Panc1 (cell line): ENCODE results near the gene LMO4.

Experiments used
- TF ChIP-seq, protein P1 (sequence below), 2 experiments: IDR thresholded peaks; 2 replicates each; pipeline ENCODE4 v1.6.1; 2011 to 2012; ENCODE audit warnings: low read depth in 2 of 2, control low read depth in 1 of 2, low read length in 1 of 2, mild to moderate bottlenecking in 1 of 2, moderate library complexity in 1 of 2; ENCODE audit not compliant: insufficient read depth in 1 of 2
- TF ChIP-seq, protein P2 (sequence below): fragments of 450-650 bp; IDR thresholded peaks from 2 replicates; pipeline ENCODE4 v1.5.1; 2017; ENCODE audit warnings: mild to moderate bottlenecking

DNA sequence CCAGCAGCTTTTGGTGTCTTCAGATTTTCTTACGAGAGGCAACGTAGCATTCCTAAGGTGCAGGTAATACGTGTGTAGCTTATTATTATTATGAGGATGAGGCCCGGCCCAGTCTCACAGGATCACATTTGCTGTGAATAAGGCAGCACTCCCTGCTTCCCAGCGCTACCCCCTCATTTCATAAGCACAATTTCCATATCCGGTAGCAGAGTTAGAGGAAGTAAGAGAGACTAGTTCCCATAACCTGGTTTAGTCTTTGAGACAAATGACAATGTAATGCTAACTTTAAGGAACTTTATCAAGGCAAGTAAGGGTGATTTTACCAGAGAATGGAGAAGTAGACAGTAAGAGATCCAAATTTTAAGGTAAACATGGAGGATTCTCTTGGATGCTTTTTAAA, 14.6 kb upstream of the LMO4 start:
- TF ChIP-seq, protein P1, sequence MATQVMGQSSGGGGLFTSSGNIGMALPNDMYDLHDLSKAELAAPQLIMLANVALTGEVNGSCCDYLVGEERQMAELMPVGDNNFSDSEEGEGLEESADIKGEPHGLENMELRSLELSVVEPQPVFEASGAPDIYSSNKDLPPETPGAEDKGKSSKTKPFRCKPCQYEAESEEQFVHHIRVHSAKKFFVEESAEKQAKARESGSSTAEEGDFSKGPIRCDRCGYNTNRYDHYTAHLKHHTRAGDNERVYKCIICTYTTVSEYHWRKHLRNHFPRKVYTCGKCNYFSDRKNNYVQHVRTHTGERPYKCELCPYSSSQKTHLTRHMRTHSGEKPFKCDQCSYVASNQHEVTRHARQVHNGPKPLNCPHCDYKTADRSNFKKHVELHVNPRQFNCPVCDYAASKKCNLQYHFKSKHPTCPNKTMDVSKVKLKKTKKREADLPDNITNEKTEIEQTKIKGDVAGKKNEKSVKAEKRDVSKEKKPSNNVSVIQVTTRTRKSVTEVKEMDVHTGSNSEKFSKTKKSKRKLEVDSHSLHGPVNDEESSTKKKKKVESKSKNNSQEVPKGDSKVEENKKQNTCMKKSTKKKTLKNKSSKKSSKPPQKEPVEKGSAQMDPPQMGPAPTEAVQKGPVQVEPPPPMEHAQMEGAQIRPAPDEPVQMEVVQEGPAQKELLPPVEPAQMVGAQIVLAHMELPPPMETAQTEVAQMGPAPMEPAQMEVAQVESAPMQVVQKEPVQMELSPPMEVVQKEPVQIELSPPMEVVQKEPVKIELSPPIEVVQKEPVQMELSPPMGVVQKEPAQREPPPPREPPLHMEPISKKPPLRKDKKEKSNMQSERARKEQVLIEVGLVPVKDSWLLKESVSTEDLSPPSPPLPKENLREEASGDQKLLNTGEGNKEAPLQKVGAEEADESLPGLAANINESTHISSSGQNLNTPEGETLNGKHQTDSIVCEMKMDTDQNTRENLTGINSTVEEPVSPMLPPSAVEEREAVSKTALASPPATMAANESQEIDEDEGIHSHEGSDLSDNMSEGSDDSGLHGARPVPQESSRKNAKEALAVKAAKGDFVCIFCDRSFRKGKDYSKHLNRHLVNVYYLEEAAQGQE (IDR thresholded peaks at IDR 0.05; ENCODE audit: insufficient read depth in 1 of 2, low read depth in 2 of 2, low read length in 1 of 2): no peak
- TF ChIP-seq, protein P2, sequence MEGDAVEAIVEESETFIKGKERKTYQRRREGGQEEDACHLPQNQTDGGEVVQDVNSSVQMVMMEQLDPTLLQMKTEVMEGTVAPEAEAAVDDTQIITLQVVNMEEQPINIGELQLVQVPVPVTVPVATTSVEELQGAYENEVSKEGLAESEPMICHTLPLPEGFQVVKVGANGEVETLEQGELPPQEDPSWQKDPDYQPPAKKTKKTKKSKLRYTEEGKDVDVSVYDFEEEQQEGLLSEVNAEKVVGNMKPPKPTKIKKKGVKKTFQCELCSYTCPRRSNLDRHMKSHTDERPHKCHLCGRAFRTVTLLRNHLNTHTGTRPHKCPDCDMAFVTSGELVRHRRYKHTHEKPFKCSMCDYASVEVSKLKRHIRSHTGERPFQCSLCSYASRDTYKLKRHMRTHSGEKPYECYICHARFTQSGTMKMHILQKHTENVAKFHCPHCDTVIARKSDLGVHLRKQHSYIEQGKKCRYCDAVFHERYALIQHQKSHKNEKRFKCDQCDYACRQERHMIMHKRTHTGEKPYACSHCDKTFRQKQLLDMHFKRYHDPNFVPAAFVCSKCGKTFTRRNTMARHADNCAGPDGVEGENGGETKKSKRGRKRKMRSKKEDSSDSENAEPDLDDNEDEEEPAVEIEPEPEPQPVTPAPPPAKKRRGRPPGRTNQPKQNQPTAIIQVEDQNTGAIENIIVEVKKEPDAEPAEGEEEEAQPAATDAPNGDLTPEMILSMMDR: no peak
